SHP77 (cell line): ENCODE measurements around the gene GBP1.
"Not testable (repeated sequence)": the region's sequence is repeated elsewhere in the genome, so short reads cannot be mapped to it uniquely, and the experiment has no call there.

Source experiments
- DNase-seq, 2 experiments: peaks; one replicate each; lab custom pipeline; 2025; lab: John Stamatoyannopoulos, UW

GBP1 gene

GRCh38 chr1:89051300-89051954 lies 13.6 kb downstream of the GBP1 start:
- no peak for DNase-seq

- DNase-seq, result no peak
Measured at GRCh38 chr1:89050649-89051033, 14.4 kb downstream of the GBP1 start.

- DNase-seq, result not testable (repeated sequence)
Measured at GRCh38 chr1:89049901-89050648, 14.9 kb downstream of the GBP1 start.

- DNase-seq, result not testable (repeated sequence)
Measured at GRCh38 chr1:89049187-89049586, 15.8 kb downstream of the GBP1 start.

GRCh38 chr1:89047734-89048133 lies 17.3 kb downstream of the GBP1 start:
- DNase-seq, result no peak

- DNase-seq, result not testable (repeated sequence)
Measured at GRCh38 chr1:89046318-89047183, 18.5 kb downstream of the GBP1 start.

- DNase-seq, result no peak
Measured at GRCh38 chr1:89044970-89045721, 19.9 kb downstream of the GBP1 start.

GRCh38 chr1:89043940-89044339 lies 21.1 kb downstream of the GBP1 start:
- DNase-seq, result no peak

GRCh38 chr1:89042491-89042890 lies 22.5 kb downstream of the GBP1 start:
- DNase-seq, result no peak

GRCh38 chr1:89041721-89042120 lies 23.3 kb downstream of the GBP1 start:
- DNase-seq, result no peak

GRCh38 chr1:89041119-89041641 lies 23.8 kb downstream of the GBP1 start:
- no peak for DNase-seq

- DNase-seq, result no peak
Measured at GRCh38 chr1:89040315-89040626, 24.7 kb downstream of the GBP1 start.

- DNase-seq, result no peak
Measured at GRCh38 chr1:89037186-89037585, 27.8 kb downstream of the GBP1 start.

- DNase-seq, result no peak
Measured at GRCh38 chr1:89035080-89035479, 29.9 kb downstream of the GBP1 start.

GRCh38 chr1:89034004-89034403 lies 31.0 kb downstream of the GBP1 start:
- not testable (repeated sequence) for DNase-seq

- not testable (repeated sequence) for DNase-seq
Measured at GRCh38 chr1:89029051-89029450, 36.0 kb downstream of the GBP1 start.

GRCh38 chr1:89025928-89026327 lies 39.1 kb downstream of the GBP1 start:
- no peak for DNase-seq

GRCh38 chr1:89023026-89023425 lies 42.0 kb downstream of the GBP1 start:
- DNase-seq, result no peak

- no peak for DNase-seq
Measured at GRCh38 chr1:89022167-89022959, 42.6 kb downstream of the GBP1 start, which contains the start of gene GBP3. Gene GBP3, minus strand, starts transcription at chr1:89022866. Its CDS starts 2,145 bp downstream, at chr1:89020721.

GRCh38 chr1:89018318-89018717 lies 46.7 kb downstream of the GBP1 start:
- not testable (repeated sequence) for DNase-seq

- no peak for DNase-seq
Measured at GRCh38 chr1:89008511-89008910, 56.5 kb downstream of the GBP1 start.
